Cardiac septum (tissue), 1 donor: ENCODE data around the gene BAZ1B. TPM values are rescaled to one million over a fixed set of nuclear protein-coding genes. Genes with fewer than 3 reads are reported as not detected.
A peak's percentile ranks its signal among the peaks of the same experiment; 100 is the strongest.
"Not testable (repeated sequence)": the region's sequence is repeated elsewhere in the genome, so short reads cannot be mapped to it uniquely, and the experiment has no call there.

Source experiments
- DNase-seq: peaks from one replicate; pipeline ENCODE4 v3.0.0-alpha.2; 2020; ENCODE audit warnings: low spot score
- intact Hi-C: fragments of 100-400 bp; cut with DNase I; formaldehyde crosslinking; loops from one replicate; pipeline ENCODE4 v1.14.0; 2022
- total RNA-seq: library from RNA; stranded (reverse); fragmentation: NEBNext Ultra II Directional; extraction: Animal tissue kit (Norgen Biotek cat#: 25700); gene quantifications from one replicate; pipeline ENCODE4 v1.2.1, GENCODE V29; 2021
- donor health status: DM: no; HTN: no; CAD: no.

BAZ1B gene
- total RNA-seq, 1 donor from 2014 or later, result 45.7 TPM

DNA sequence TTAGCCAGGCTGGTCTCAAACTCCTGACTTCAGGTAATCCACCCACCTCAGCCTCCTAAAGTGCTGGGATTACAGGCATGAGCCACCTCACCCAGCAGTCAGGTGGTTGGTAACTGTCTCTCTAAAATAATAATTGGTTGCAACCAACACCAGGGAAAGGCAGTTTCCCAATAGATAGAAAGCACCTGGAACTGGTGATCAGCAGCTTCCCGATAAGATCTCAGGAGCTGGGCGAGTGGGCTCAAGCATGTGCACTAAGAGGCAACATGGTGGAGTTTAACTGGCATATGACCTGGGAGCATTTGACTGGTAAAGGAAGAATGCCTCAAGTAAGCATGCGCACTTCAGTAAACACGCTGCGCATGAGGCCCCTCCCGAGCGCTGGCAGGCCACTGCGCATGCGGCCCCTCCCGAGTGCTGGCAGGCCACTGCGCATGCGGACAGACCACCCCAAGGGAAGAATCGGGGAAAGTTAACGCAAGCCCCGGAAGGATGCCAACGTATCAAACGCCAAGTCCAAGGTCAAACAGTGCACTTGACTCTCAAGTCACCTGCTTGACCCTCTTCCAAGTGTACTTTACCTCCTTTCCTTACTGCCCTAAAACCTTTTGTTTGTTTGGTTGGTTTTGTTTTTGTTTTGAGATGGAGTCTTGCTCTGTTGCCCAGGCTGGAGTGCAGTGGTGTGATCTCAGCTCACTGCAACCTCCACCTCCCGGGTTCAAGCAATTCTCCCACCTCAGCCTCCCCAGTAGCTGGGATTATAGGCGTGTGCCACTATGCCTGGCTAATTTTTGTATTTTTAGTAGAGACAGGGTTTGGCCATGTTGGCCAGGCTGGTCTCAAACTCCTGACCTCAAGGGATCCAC lies 122.7 kb downstream of the BAZ1B start:
- DNase-seq, result peak; percentile 86
- intact Hi-C loops, result not testable (repeated sequence)

DNA sequence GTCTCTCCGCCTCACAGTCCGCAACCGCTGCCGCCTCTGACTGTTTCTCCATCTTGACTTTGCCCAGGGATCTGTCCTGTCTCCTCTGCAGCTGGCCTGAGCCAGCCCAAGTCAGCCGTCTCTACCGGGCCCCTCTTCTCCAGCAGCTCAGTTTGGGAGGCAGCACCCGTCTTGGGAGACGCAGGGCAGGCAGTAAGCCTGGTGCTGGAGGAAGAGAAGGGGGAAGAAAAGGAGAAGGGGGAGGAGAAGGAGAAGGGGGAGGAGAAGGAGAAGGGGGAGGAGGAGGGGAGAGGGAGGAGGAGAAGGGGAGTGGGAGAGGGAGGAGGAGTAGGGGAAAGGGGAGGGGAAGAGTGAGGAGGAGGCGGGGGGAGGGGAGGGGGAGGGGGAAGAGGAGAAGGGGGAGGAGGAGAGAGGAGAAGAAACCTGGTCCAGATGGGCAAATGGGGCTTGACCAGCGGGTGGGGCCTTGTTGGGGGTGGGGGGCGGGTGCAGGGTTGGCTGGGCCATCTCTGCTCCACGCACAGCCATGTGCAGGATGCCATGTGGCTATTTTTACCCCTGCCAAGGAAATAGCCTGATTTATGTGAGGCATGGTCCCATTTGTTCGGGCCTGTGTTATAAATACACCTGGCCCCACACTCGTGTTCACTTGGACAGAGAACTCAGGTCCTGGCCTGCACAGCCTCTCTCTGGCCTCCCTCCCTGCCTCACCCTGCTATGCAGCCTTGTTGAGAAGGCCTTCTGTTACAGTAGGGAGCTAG lies 124.4 kb downstream of the BAZ1B start:
- intact Hi-C loops, result no loop called here
- no peak for DNase-seq

DNA sequence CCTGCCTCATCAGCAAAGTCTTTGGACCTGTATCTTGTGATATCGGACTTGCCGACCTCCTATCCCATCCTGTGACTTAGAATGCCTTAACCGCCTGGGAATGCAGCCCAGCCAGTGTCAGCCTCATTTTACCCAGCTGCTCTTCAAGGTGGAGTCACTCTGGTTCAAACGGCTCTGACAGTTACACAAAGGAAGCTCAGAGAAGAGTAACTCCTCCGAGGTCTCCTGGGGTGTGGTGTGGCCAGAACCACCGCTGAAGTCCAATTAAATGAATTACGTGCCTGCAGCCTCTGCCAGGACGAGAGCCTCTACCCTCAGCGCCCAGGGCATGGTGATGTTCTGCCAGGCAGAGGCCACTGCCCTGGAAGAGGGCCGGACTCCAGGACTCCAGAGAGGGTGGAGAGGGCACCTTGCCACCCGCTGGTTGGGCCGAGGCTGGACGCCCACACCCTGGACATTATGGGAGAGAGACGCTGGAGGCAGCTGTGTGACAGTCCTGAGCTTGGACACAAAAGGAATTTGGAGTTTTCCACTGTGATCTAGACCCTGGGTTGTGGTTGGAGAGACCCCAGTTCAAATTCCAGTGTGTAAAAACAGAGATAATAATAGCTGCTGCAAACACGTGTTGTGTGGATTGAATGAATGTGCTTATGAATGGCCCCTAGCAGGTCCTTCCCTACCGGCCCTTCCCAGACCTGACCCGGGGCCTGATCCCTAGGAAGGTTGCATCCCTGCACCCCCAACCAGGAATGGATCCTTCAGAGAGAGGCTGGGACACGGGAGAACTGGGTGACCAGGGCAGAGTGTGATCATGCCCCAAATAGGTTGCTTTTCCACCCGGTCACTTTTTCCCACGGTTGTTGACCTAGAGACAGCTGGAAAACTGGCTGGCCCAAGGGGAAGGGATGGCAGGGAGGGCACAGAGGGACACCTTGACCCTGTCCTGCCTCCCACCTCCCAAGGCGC lies 126.3 kb downstream of the BAZ1B start:
- no peak for DNase-seq
- intact Hi-C loops, result no loop called here

DNA sequence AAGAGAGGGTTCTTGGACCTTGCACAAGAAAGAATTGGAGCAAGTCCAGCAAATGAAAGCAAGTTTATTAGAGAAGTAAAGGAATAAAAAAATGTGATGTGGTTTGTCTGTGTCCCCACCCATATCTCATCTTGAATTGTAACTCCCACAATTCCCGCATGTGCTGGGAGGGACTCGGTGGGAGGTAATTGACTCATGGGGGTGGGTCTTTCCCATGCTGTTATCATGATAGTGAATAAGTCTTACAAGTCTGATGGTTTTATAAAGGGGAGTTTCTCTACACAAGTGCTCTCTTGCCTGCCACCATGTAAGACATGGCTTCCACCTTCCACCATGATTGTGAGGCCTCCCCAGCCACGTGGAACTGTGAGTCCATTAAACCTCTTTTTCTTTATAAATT lies 127.7 kb downstream of the BAZ1B start:
- intact Hi-C loops, result no loop called here

DNA sequence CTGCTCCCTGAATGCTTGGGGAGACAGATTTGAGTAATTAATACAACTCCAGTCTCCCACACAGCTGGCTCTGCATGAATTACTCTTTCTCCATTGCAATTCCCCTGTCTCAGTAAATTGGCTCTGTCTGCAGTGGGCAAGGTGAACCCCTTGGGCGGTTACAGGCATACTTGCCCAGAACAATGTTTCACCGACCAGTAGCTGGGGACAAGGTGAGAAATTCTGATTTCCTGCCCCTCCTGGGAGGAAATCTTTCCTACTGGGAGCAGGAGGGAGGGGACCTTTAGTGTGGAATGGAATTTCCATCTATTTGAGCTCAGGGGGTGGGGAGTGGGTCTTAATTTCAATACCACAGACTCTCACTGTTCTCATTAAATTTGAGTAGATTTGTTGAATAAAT lies 130.7 kb downstream of the BAZ1B start:
- DNase-seq, result no peak
- intact Hi-C loops, result no loop called here

More for the DNA sequence above, 127.7 kb downstream of the BAZ1B start:
- DNase-seq, result no peak

Other genes starting within 250 kb of the BAZ1B start
- 15.5 TPM for gene NSUN5, start 213.5 kb downstream of the BAZ1B start, total RNA-seq
- not detected for gene TRIM50, start 194.2 kb downstream of the BAZ1B start, total RNA-seq
- gene FKBP6, start 194.1 kb downstream of the BAZ1B start, total RNA-seq, result not detected
- gene FZD9, start 88.5 kb downstream of the BAZ1B start, total RNA-seq, result 0.19 TPM
- gene BCL7B, start 35.4 kb upstream of the BAZ1B start, total RNA-seq, result 68.9 TPM
- gene TBL2, start 56.3 kb upstream of the BAZ1B start, total RNA-seq, result 13.6 TPM
- gene MLXIPL, start 102.2 kb upstream of the BAZ1B start, total RNA-seq, result 0.65 TPM
- gene VPS37D, start 145.5 kb upstream of the BAZ1B start, total RNA-seq, result 2.4 TPM
- 16.4 TPM for gene DNAJC30, start 161.2 kb upstream of the BAZ1B start, total RNA-seq
- gene BUD23, start 161.3 kb upstream of the BAZ1B start, total RNA-seq, result 59.1 TPM
- 3.3 TPM for gene STX1A, start 197.4 kb upstream of the BAZ1B start, total RNA-seq
- gene ABHD11, start 216.5 kb upstream of the BAZ1B start, total RNA-seq, result 31.6 TPM
- gene CLDN3, start 248.0 kb upstream of the BAZ1B start, total RNA-seq, result not detected